NCI-H446 treated with DMSO at 0.1 percent for 48 hours (cell line): ENCODE measurements around the gene ARHGAP15.
"Not testable (repeated sequence)": the region's sequence is repeated elsewhere in the genome, so short reads cannot be mapped to it uniquely, and the experiment has no call there.

ENCODE experiments used
- DNase-seq: peaks from one replicate; lab custom pipeline; 2025; lab: John Stamatoyannopoulos, UW

The ARHGAP15 gene

GRCh38 chr2:143528021-143528420 lies 398.8 kb downstream of the ARHGAP15 start:
- DNase-seq: no peak

GRCh38 chr2:143529118-143529720 lies 400.0 kb downstream of the ARHGAP15 start:
- DNase-seq: no peak

GRCh38 chr2:143530758-143531157 lies 401.5 kb downstream of the ARHGAP15 start:
- no peak for DNase-seq

GRCh38 chr2:143532061-143532460 lies 402.8 kb downstream of the ARHGAP15 start:
- no peak for DNase-seq

GRCh38 chr2:143533846-143534245 lies 404.6 kb downstream of the ARHGAP15 start:
- no peak for DNase-seq

- no peak for DNase-seq
Observed at GRCh38 chr2:143535802-143536201, 406.6 kb downstream of the ARHGAP15 start.

- not testable (repeated sequence) for DNase-seq
Observed at GRCh38 chr2:143541899-143542298, 412.7 kb downstream of the ARHGAP15 start.

GRCh38 chr2:143545059-143545948 lies 416.1 kb downstream of the ARHGAP15 start:
- DNase-seq: no peak

GRCh38 chr2:143545949-143546255 lies 416.7 kb downstream of the ARHGAP15 start:
- DNase-seq: no peak

- no peak for DNase-seq
Observed at GRCh38 chr2:143548032-143548431, 418.8 kb downstream of the ARHGAP15 start.

- no peak for DNase-seq
Observed at GRCh38 chr2:143550500-143550899, 421.3 kb downstream of the ARHGAP15 start.

GRCh38 chr2:143551971-143552650 lies 422.9 kb downstream of the ARHGAP15 start:
- DNase-seq: no peak

GRCh38 chr2:143553261-143553660 lies 424.0 kb downstream of the ARHGAP15 start:
- no peak for DNase-seq

- DNase-seq: no peak
Observed at GRCh38 chr2:143558665-143559064, 429.4 kb downstream of the ARHGAP15 start.

- DNase-seq: no peak
Observed at GRCh38 chr2:143559147-143559546, 429.9 kb downstream of the ARHGAP15 start.

GRCh38 chr2:143560724-143561123 lies 431.5 kb downstream of the ARHGAP15 start:
- DNase-seq: no peak

- DNase-seq: no peak
Observed at GRCh38 chr2:143564419-143564818, 435.2 kb downstream of the ARHGAP15 start.

- no peak for DNase-seq
Observed at GRCh38 chr2:143571747-143572146, 442.5 kb downstream of the ARHGAP15 start.

- DNase-seq: no peak
Observed at GRCh38 chr2:143572421-143572820, 443.2 kb downstream of the ARHGAP15 start.

GRCh38 chr2:143574069-143574468 lies 444.9 kb downstream of the ARHGAP15 start:
- no peak for DNase-seq

GRCh38 chr2:143575340-143575739 lies 446.1 kb downstream of the ARHGAP15 start:
- DNase-seq: no peak

GRCh38 chr2:143577489-143577888 lies 448.3 kb downstream of the ARHGAP15 start:
- DNase-seq: no peak

- no peak for DNase-seq
Observed at GRCh38 chr2:143579456-143579855, 450.2 kb downstream of the ARHGAP15 start.
